ENCODE data around the gene CCND1.
"Not testable (repeated sequence)": the region's sequence is repeated elsewhere in the genome, so short reads cannot be mapped to it uniquely, and the experiment has no call there.

CCND1 gene

DNA sequence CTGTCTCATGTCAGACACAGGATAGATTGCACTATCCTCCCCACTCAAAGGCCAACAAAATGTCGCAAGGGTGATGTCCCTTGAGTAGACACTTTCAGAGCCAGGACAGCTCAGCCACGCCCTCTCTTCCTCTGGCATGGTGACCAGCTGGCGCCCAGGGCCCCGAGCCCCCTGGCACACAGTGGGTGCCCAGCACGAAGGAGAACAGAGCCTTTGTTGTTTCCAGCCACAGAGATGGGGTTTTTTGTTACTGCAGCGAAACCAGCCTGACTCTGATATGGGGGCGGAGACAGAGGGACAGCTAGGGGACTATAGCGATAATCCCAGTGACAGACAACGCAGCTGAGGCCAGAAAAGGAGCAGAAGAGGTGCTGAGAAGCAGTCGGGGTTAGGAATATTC, 23.3 kb upstream of the CCND1 start:
- no peak overlapping the region for H3K4me2 ChIP-seq

DNA sequence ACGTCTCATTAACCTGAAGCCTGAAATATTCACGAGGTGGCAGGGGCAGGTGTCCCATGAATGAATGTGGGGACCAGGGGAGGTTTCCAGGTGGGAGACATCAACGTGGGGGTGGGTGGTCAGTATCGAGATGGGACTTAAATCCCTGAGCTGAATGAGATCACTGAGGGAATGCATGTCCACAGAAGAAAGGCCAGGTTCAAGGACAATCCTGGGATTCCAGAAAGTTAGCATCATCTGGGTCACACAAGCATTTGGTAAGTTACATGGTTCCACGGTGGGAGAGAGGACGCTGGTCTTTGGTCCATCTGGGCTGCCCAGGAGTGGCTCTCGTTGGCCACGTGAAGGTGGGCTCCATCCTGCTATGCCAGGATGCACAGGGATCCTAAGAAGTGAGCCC, 22.7 kb upstream of the CCND1 start:
- Histone ChIP-seq H3K9ac (no peak overlapping the region), H3K27ac (no peak overlapping the region), H3K9me3 (no peaks in the 10 kb centered on the region), H3K4me1 (no peaks in the 10 kb centered on the region), H3K4me3 (no peak overlapping the region), H3K27me3 (no peaks in the 10 kb centered on the region), H3K4me2 (no peak overlapping the region), H3K36me3 (no peaks in the 10 kb centered on the region), H4K20me1 (no peaks in the 10 kb centered on the region)
- no peak for TF ChIP-seq Cebpa-rat (IDR thresholded peaks at IDR 0.05)

More for the DNA sequence above, 23.3 kb upstream of the CCND1 start:
- Histone ChIP-seq H3K9me3 (no peaks in the 10 kb centered on the region), H4K20me1 (no peaks in the 10 kb centered on the region), H3K9ac (no peak overlapping the region), H3K4me3 (no peak overlapping the region), H3K4me1 (no peaks in the 10 kb centered on the region), H3K36me3 (no peaks in the 10 kb centered on the region), H3K27ac (no peak overlapping the region), H3K27me3 (no peaks in the 10 kb centered on the region)
- TF ChIP-seq Cebpa-rat (IDR thresholded peaks at IDR 0.05), result no peak

DNA sequence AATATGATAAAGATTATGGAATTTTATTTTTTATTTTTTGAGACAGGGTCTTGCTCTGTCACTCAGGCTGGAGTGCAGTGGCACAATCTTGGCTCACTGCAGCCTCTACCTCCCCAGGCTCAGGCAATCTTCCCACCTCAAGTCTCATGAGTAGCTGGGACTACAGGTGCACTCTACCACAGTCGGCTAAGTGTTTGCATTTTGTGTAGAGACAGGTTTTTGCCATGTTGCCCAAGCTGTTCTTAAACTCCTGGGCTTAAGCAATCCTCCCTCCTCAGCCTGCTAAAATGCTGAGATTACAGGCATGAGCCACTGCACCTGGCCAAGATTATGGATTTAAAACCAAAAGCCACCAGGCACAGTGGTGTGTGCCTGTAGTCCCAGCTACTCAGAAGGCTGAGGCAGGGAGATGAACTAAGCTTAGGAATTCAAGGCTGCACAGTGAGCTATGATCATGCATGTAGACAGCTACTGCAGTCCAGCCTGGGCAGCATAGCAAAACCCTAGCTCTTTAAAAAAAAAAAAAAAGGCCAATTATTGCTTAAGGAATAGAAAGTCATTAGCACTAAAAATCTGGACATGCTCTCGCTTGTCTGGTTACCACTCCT, 20.2 kb upstream of the CCND1 start:
- TF ChIP-seq Cebpa-rat (IDR thresholded peaks at IDR 0.05), result no peak
- H3K36me3 ChIP-seq, result no peaks in the 10 kb centered on the region
- no peak overlapping the region for H3K9ac ChIP-seq

DNA sequence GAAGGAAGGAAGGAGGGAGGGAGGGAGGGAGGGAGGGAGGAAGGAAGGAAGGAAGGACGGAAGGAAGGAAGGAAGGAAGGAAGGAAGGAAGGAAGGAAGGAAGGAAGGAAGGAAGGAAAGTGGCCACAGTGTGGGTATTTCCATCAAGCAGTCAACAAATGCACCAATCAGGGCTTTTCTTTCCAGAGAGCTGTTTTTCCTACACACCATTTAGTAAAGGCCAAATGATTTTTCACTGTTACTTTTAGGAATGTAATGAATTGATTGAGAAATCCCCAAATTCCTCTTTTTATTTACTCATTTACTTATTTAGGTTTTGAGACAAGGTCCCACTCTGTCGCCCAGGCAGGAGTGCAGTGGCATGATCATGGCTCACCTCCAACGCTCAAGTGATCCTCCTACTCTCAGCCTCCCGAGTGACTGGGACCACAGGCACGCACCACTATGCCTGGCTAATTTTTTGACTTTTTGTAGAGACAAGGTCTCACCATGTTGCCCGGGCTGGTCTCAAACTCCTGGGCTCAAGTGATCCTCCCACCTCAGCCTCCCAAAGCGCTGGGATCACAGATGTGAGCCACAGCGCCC, 18.8 kb upstream of the CCND1 start:
- not testable (repeated sequence) for H4K20me1 ChIP-seq, H3K36me3 ChIP-seq, H3K27me3 ChIP-seq, H3K9me3 ChIP-seq, H3K4me3 ChIP-seq, H3K27ac ChIP-seq, H3K4me2 ChIP-seq, H3K9ac ChIP-seq, H3K4me1 ChIP-seq

More for the DNA sequence above, 20.2 kb upstream of the CCND1 start:
- Histone ChIP-seq H3K4me1 (no peaks in the 10 kb centered on the region), H3K4me2 (no peak overlapping the region), H3K4me3 (no peak overlapping the region), H3K9me3 (no peaks in the 10 kb centered on the region), H3K27ac (no peak overlapping the region), H3K27me3 (no peaks in the 10 kb centered on the region), H4K20me1 (no peaks in the 10 kb centered on the region)

DNA sequence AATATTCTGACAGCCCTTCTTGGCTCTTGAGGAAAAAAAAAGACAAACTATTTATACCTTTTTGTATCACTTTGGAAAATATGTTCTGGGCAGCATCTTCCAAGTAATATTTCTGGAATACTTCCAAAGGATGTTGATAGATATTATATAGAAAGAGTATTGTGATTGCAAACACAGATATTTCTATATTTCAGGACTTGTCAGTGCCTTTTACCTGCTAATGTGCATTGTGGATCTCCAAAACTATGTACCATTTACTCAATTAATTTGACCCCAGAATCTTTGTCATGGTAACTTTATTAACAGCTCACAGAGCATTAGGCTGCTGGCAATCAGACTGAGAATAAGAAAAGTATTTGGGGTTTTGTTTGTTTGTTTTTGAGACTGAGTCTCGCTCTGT, 16.7 kb upstream of the CCND1 start:
- H4K20me1 ChIP-seq, result no peaks in the 10 kb centered on the region
- no peak for TF ChIP-seq Cebpa-rat (IDR thresholded peaks at IDR 0.05)
- no peak overlapping the region for H3K9ac ChIP-seq
- no peak overlapping the region for H3K4me3 ChIP-seq
- no peaks in the 10 kb centered on the region for H3K27me3 ChIP-seq
- H3K4me1 ChIP-seq, result no peaks in the 10 kb centered on the region
- H3K36me3 ChIP-seq, result no peaks in the 10 kb centered on the region
- H3K4me2 ChIP-seq, result no peak overlapping the region
- no peaks in the 10 kb centered on the region for H3K9me3 ChIP-seq
- H3K27ac ChIP-seq, result no peak overlapping the region

DNA sequence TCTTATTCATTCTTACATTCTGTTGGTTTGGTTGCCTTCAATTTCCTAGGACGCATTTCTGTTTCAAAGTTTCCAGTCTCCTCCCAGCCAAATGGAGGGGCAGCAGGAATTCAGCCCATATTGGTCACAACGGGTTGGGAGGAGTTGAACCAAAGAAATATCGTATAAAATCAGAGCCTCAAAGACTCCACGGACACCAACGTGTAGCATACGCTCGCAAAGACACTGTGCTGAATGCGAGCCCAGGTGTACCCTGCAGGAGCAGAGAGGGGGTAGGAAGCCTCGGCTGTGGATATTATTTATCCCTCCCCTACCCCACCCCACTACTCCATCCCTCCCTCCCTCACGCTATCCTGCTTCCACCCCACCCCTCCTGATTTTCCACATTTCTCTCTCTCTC, 15.5 kb upstream of the CCND1 start:
- Histone ChIP-seq H3K27ac (no peak overlapping the region), H3K4me1 (no peaks in the 10 kb centered on the region), H3K36me3 (no peaks in the 10 kb centered on the region), H3K9me3 (peaks cover 10% of the 10 kb centered on the region), H3K4me3 (no peak overlapping the region), H4K20me1 (no peaks in the 10 kb centered on the region), H3K9ac (no peak overlapping the region), H3K4me2 (no peak overlapping the region), H3K27me3 (no peaks in the 10 kb centered on the region)
- TF ChIP-seq Cebpa-rat (IDR thresholded peaks at IDR 0.05), result no peak

DNA sequence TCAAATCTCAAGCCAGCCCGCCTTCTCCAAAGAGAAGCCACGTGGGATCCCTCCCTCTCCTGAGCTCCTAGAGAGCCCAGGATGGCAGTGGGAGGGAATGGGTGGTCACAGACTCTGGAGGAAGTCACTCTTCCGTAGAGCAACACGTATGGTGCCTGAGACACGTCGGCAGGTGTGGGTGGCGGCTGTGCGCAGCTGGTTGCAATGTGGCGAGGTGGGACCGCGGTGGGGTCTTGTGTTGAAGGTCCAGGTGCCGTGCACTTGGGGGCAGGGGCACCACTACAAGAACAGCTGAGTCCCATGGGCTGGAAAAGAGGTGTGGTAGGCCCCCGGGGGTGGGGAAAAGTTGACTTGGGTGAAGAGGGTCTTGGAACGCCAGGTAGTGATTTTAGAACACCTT, 13.4 kb upstream of the CCND1 start:
- TF ChIP-seq Cebpa-rat (IDR thresholded peaks at IDR 0.05), result no peak
- no peaks in the 10 kb centered on the region for H4K20me1 ChIP-seq
- H3K9me3 ChIP-seq, result peaks cover 14% of the 10 kb centered on the region
- H3K36me3 ChIP-seq, result no peaks in the 10 kb centered on the region
- no peak overlapping the region for H3K27ac ChIP-seq
- no peak overlapping the region for H3K9ac ChIP-seq
- H3K4me2 ChIP-seq, result no peak overlapping the region
- no peaks in the 10 kb centered on the region for H3K27me3 ChIP-seq
- no peaks in the 10 kb centered on the region for H3K4me1 ChIP-seq
- H3K4me3 ChIP-seq, result no peak overlapping the region

DNA sequence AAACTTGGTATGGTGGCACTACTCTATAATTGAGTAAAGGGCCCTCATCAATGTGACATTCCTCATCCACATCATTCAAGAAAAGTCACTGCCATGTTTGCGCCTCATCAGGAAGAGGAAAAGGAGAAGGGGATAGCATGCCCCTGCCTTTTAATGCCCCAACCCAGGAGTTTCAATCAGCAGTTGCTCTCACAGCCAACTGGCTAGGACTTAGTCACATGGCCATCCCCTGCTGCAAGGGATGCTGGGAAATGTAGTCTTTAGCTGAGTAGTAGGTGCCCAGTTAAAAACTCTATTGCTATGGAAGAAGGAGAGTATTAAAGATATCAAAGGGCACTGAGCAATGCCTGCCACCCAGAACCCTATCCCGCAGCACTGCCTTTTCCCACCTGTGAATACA, 10.9 kb upstream of the CCND1 start:
- Histone ChIP-seq H3K9ac (no peak overlapping the region), H3K4me3 (no peak overlapping the region), H3K36me3 (no peaks in the 10 kb centered on the region), H3K9me3 (peaks cover 14% of the 10 kb centered on the region), H3K27ac (no peak overlapping the region), H3K4me1 (no peaks in the 10 kb centered on the region), H3K27me3 (peaks cover 15% of the 10 kb centered on the region), H4K20me1 (no peaks in the 10 kb centered on the region; the same call in 1 of the 2 replicates), H3K4me2 (no peak overlapping the region)
- TF ChIP-seq Cebpa-rat (IDR thresholded peaks at IDR 0.05), result no peak

DNA sequence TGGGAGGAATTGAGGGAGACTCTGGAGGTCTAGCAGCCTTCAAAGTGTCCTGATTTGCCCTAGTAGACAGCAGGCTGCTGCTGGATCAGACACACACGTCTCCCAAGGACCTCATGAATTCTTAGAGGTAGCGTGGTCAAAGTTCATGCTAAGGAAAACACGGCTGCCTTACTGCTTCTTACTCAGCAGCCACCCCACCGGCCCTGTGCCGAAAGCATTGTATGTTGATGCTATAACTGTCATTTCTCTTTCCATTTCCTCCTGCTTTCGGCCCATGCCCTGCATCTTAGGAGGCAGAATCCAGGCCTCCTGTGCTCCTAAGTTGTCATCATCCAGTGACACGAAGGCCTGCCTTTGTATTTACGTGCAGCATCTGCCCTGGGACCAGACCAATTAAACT, 10.5 kb upstream of the CCND1 start:
- H3K4me3 ChIP-seq, result no peak overlapping the region
- no peak for TF ChIP-seq Cebpa-rat (IDR thresholded peaks at IDR 0.05)
- H4K20me1 ChIP-seq, result peaks cover under 1% of the 10 kb centered on the region; the same call in 1 of the 2 replicates
- peaks cover 14% of the 10 kb centered on the region for H3K9me3 ChIP-seq
- no peaks in the 10 kb centered on the region for H3K36me3 ChIP-seq
- H3K27ac ChIP-seq, result no peak overlapping the region
- peaks cover 19% of the 10 kb centered on the region for H3K27me3 ChIP-seq
- H3K4me1 ChIP-seq, result no peaks in the 10 kb centered on the region
- no peak overlapping the region for H3K4me2 ChIP-seq
- no peak overlapping the region for H3K9ac ChIP-seq

DNA sequence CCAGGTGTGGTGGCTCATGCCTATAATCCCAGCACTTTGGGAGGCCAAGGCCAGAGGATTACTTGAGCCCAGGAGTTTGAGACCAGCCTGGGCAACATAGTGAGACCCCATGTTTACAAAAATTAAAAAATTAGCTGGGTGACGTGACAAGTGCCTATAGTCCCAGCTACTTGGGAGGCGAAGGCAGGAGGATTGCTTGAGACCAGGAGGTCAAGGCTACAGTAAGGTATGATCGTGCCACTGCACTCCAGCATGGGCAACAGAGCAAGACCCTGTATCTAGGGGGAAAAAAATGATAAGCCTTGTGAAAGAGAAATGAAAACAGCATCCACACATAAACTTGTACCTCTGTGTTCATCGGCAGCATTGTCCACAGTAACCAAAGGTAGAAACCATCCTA, 8.1 kb upstream of the CCND1 start:
- no peak for TF ChIP-seq Cebpa-rat (IDR thresholded peaks at IDR 0.05)
- H3K4me2 ChIP-seq, result no peak overlapping the region
- no peak overlapping the region for H3K27ac ChIP-seq

DNA sequence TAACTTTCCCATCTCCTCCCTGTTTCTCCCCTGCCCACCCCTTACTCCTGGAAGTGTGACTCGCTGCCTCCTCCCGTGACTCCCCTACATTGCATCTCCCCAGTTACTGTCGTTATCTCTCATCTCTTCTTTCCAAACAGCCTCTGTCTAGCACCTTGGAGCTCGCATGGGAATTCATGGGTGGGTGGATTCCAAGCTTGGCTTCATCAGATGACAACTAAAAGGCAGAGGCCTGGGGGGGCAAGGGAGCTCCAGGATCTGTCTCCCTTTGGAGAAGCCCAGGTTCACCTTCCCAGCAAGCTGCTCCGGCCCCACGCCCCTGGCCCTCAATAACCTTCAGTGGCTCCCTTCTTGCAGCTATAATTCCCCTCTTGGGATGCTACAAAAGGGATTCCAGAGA, 6.9 kb upstream of the CCND1 start:
- H3K27me3 ChIP-seq, result peaks cover 55% of the 10 kb centered on the region
- H3K4me2 ChIP-seq, result no peak overlapping the region
- H3K9me3 ChIP-seq, result peaks cover 14% of the 10 kb centered on the region
- no peaks in the 10 kb centered on the region for H3K36me3 ChIP-seq
- no peak overlapping the region for H3K4me3 ChIP-seq
- peaks cover 19% of the 10 kb centered on the region for H3K4me1 ChIP-seq
- no peak overlapping the region for H3K9ac ChIP-seq
- TF ChIP-seq Cebpa-rat (IDR thresholded peaks at IDR 0.05), result no peak
- H3K27ac ChIP-seq, result no peak overlapping the region
- peaks cover 37% of the 10 kb centered on the region for H4K20me1 ChIP-seq

More for the DNA sequence above, 8.1 kb upstream of the CCND1 start:
- Histone ChIP-seq H3K9ac (no peak overlapping the region), H3K27me3 (peaks cover 44% of the 10 kb centered on the region), H3K4me3 (no peak overlapping the region), H3K36me3 (no peaks in the 10 kb centered on the region), H3K9me3 (peaks cover 14% of the 10 kb centered on the region), H4K20me1 (peaks cover 26% of the 10 kb centered on the region), H3K4me1 (peaks cover 7% of the 10 kb centered on the region)

Measured in BLaER1 (cell line).